Measurements from ENCODE around the gene TBC1D1. TPM values are rescaled to one million over a fixed set of nuclear protein-coding genes. Genes with fewer than 3 reads are reported as not detected.

Gene TBC1D1
- total and polyA plus RNA-seq, 2 of the 8 experiments (the other 6 are each of a cell fraction or from before 2014, with no cell fraction given): 96.9 to 162 TPM

- Histone ChIP-seq H3K9me3 (ENCODE audit: insufficient read depth in 2 of 2, low read depth in 1 of 2, low read length in 1 of 2) (no peaks in the 10 kb centered on the region), H3K9ac (replicated peaks in 1 of 4; ENCODE audit: extremely low read depth in 1 of 4, low read depth in 3 of 4, low read length in 3 of 4) (no peak overlapping the region), H4K20me1 (replicated peaks in 1 of 2; ENCODE audit: control insufficient read depth in 1 of 2, insufficient read depth in 2 of 2, low read length in 2 of 2) (no peaks in the 10 kb centered on the region), H3K79me2 (ENCODE audit: control insufficient read depth in 1 of 2, insufficient read depth in 2 of 2, low read length in 2 of 2) (no peaks in the 10 kb centered on the region), H2BK15ac (ENCODE audit: low read length) (no peak overlapping the region), H3K4me2 (ENCODE audit: insufficient read depth in 1 of 2, low read depth in 2 of 2, low read length in 2 of 2) (no peak overlapping the region), H4K91ac (replicated peaks; ENCODE audit: insufficient read length, low read length) (no peak overlapping the region), H3K27ac (ENCODE audit: low read depth, low read length) (no peak overlapping the region), H3K23ac (ENCODE audit: insufficient read length) (no peak overlapping the region), H3K36me3 (ENCODE audit: control insufficient read depth in 2 of 4, insufficient read depth in 4 of 4, low read length in 3 of 4) (peaks cover 3 to 23% (median 16%) of the 10 kb centered on the region in 4 experiments; a peak in 7 of 8 replicates), H2BK20ac (ENCODE audit: low read length) (no peak overlapping the region), H2BK5ac (ENCODE audit: low read depth, low read length) (no peak overlapping the region), H3K23me2 (ENCODE audit: low read depth, low read length) (no peaks in the 10 kb centered on the region), H2AK5ac (ENCODE audit: low read depth, low read length) (no peak overlapping the region), H2BK12ac (ENCODE audit: low read depth, low read length) (no peak overlapping the region), H2BK120ac (replicated peaks; ENCODE audit: low read depth, low read length) (no peak overlapping the region), H3K27me3 (replicated peaks in 1 of 4; ENCODE audit: control insufficient read depth in 3 of 4, extremely low read depth in 1 of 4, insufficient read depth in 3 of 4, low read length in 3 of 4) (no peaks in the 10 kb centered on the region), H4K5ac (ENCODE audit: insufficient read length, low read depth, low read length) (no peak overlapping the region), H3K4ac (replicated peaks; ENCODE audit: insufficient read length, low read depth, low read length) (no peak overlapping the region), H3K4me3 (ENCODE audit: extremely low read depth in 1 of 4, insufficient read depth in 2 of 4, low read depth in 3 of 4, low read length in 4 of 4) (no peak overlapping the region), H3K56ac (replicated peaks; ENCODE audit: insufficient read length, low read depth, low read length) (no peak overlapping the region), H4K8ac (ENCODE audit: extremely low read depth, insufficient read depth, low read length) (no peak overlapping the region), H3K79me1 (ENCODE audit: low read depth, low read length) (no peaks in the 10 kb centered on the region), H3K14ac (ENCODE audit: insufficient read length) (no peak overlapping the region), H2AFZ (ENCODE audit: low read length) (no peak overlapping the region), H3K18ac (ENCODE audit: extremely low read depth, low read length) (no peak overlapping the region), H3K4me1 (replicated peaks in 1 of 4; ENCODE audit: control insufficient read depth in 3 of 4, insufficient read depth in 4 of 4, low read length in 3 of 4) (no peaks in the 10 kb centered on the region)
- DNase-seq (ENCODE audit: low read depth in 1 of 2, low spot score in 2 of 2) (no peak), FAIRE-seq (no peak)
- TF ChIP-seq BACH1 (IDR thresholded peaks at IDR 0.05; ENCODE audit: low read length): no peak
- TF ChIP-seq EGR1 (IDR thresholded peaks at IDR 0.05; ENCODE audit: borderline replicate concordance, low read depth, low read length): no peak
- 92% methylated on average over 3 of the region's 3 CpGs; no CpG with 5 or more reads in 1 of the 2 experiments for WGBS, 2 experiments (ENCODE audit: extremely low coverage in 1 of 2, insufficient coverage in 1 of 2, insufficient read length in 1 of 2, insufficient replicate concordance in 2 of 2, low coverage in 1 of 2, low lambda C conversion rate in 2 of 2, missing lambda C conversion rate in 1 of 2)
- ChIA-PET POLR2A (ENCODE audit: partially characterized antibody) (no interaction called here), CTCF (ENCODE audit: partially characterized antibody) (interaction anchor here (0.8 to 1.1 kb wide), 2 partner anchors 8 to 28 kb away, joined by 3 read pairs; no protein-coding TSS in a partner anchor)
Observed at GRCh38 chr4:38021751-38022150, 130.9 kb downstream of the TBC1D1 start.
